Measurements from ENCODE around the gene CHGA. TPM values are rescaled to one million over a fixed set of nuclear protein-coding genes. Genes with fewer than 3 reads are reported as not detected.

CHGA gene
- total and polyA plus RNA-seq, 2 of the 8 experiments (the other 6 are each of a cell fraction or from before 2014, with no cell fraction given), result 17.5 to 28.2 TPM

DNA sequence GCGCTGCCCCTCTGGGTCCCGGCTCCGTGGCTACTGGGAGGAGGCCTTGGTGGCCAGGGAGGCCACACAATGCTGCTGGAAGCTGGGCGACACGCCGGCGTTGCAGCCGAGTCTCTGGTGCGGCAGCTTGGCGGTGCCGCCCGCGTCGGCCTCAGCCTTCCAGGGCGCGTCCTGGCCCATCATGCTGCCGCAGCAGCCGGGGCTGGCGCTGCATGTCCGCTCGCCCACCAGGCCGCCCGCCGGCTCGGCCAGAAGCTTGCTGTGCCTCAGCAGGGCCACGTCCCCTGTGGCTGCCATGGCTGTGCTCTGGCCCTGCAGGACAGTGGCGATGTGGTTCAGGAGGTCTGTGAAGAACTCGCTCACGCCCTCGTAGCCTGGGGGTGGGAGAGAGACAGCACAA is 18.6 kb downstream of the CHGA start:
- Histone ChIP-seq H2BK5ac (ENCODE audit: low read depth, low read length) (no peak overlapping the region; the same call in 1 of the 2 replicates), H4K5ac (ENCODE audit: insufficient read length, low read depth, low read length) (no peak overlapping the region), H3K23ac (ENCODE audit: insufficient read length) (no peak overlapping the region), H3K79me2 (ENCODE audit: control insufficient read depth in 1 of 2, insufficient read depth in 2 of 2, low read length in 2 of 2) (no peaks in the 10 kb centered on the region), H3K9me3 (ENCODE audit: insufficient read depth in 2 of 2, low read depth in 1 of 2, low read length in 1 of 2) (no peaks in the 10 kb centered on the region), H2BK12ac (ENCODE audit: low read depth, low read length) (no peak overlapping the region), H3K79me1 (ENCODE audit: low read depth, low read length) (peaks cover 3% of the 10 kb centered on the region; the same call in 1 of the 2 replicates), H3K9ac (replicated peaks in 1 of 4; ENCODE audit: extremely low read depth in 1 of 4, low read depth in 3 of 4, low read length in 3 of 4) (no peak overlapping the region), H4K91ac (replicated peaks; ENCODE audit: insufficient read length, low read length) (no peak overlapping the region), H3K23me2 (ENCODE audit: low read depth, low read length) (no peaks in the 10 kb centered on the region), H3K14ac (ENCODE audit: insufficient read length) (no peak overlapping the region), H3K27me3 (replicated peaks in 1 of 4; ENCODE audit: control insufficient read depth in 3 of 4, extremely low read depth in 1 of 4, insufficient read depth in 3 of 4, low read length in 3 of 4) (no peaks in the 10 kb centered on the region), H2AFZ (ENCODE audit: low read length) (no peak overlapping the region), H3K27ac (ENCODE audit: low read depth, low read length) (no peak overlapping the region), H4K8ac (ENCODE audit: extremely low read depth, insufficient read depth, low read length) (peak overlapping the region; percentile 18; the same call in 1 of the 2 replicates), H3K4ac (replicated peaks; ENCODE audit: insufficient read length, low read depth, low read length) (no peak overlapping the region), H4K20me1 (replicated peaks in 1 of 2; ENCODE audit: control insufficient read depth in 1 of 2, insufficient read depth in 2 of 2, low read length in 2 of 2) (peaks cover 3 to 8% of the 10 kb centered on the region in 2 experiments), H3K4me1 (replicated peaks in 1 of 4; ENCODE audit: control insufficient read depth in 3 of 4, insufficient read depth in 4 of 4, low read length in 3 of 4) (no peaks in the 10 kb centered on the region), H2AK5ac (ENCODE audit: low read depth, low read length) (no peak overlapping the region), H2BK120ac (replicated peaks; ENCODE audit: low read depth, low read length) (no peak overlapping the region), H2BK15ac (ENCODE audit: low read length) (no peak overlapping the region), H3K4me3 (ENCODE audit: extremely low read depth in 1 of 4, insufficient read depth in 2 of 4, low read depth in 3 of 4, low read length in 4 of 4) (no peak overlapping the region), H2BK20ac (ENCODE audit: low read length) (no peak overlapping the region), H3K36me3 (ENCODE audit: control insufficient read depth in 2 of 4, insufficient read depth in 4 of 4, low read length in 3 of 4) (peaks cover 0 to 20% (median 0%) of the 10 kb centered on the region in 4 experiments; a peak in 2 of 8 replicates), H3K18ac (ENCODE audit: extremely low read depth, low read length) (no peak overlapping the region), H3K4me2 (ENCODE audit: insufficient read depth in 1 of 2, low read depth in 2 of 2, low read length in 2 of 2) (no peak overlapping the region), H3K56ac (replicated peaks; ENCODE audit: insufficient read length, low read depth, low read length) (no peak overlapping the region)
- no peak for FAIRE-seq
- TF ChIP-seq SAP30 (IDR thresholded peaks at IDR 0.05; ENCODE audit: insufficient read depth, insufficient replicate concordance, low read length) (no peak), RNF2 (IDR thresholded peaks at IDR 0.05; ENCODE audit: borderline replicate concordance, low read depth, low read length, missing control alignments, poor library complexity, severe bottlenecking) (no peak)
- CTCF ChIA-PET (ENCODE audit: partially characterized antibody), result interaction anchor here (0.9 to 4.0 kb wide), 6 partner anchors 10 to 198 kb away, joined by 3 to 36 read pairs (median 4); no protein-coding TSS in a partner anchor
- 92% methylated on average over 25 of the region's 30 CpGs; no CpG with 5 or more reads in 1 of the 2 experiments for WGBS, 2 experiments (ENCODE audit: extremely low coverage in 1 of 2, insufficient coverage in 1 of 2, insufficient read length in 1 of 2, insufficient replicate concordance in 2 of 2, low coverage in 1 of 2, low lambda C conversion rate in 2 of 2, missing lambda C conversion rate in 1 of 2)
- POLR2A ChIA-PET (ENCODE audit: partially characterized antibody), result interaction anchor here (1.2 kb wide), 1 partner anchor 243 kb away, joined by 4 read pairs; the partner anchor contains the start of genes LYSET and MOAP1
- DNase-seq (ENCODE audit: low read depth in 1 of 2, low spot score in 2 of 2), result no peak

All from H1 (cell line).